Ureter (tissue), 1 donor: ENCODE results near the gene PECR. TPM values are rescaled to one million over a fixed set of nuclear protein-coding genes. Genes with fewer than 3 reads are reported as not detected.
A peak's percentile ranks its signal among the peaks of the same experiment; 100 is the strongest.

ENCODE experiments used
- DNase-seq: peaks from one replicate; pipeline ENCODE4 v3.0.0-alpha.2; 2020; ENCODE audit warnings: low spot score
- total RNA-seq: library from RNA; stranded (reverse); gene quantifications from one replicate; pipeline ENCODE4 v1.2.4, GENCODE V29; 2023
- donor health status: DM: yes; HTN: yes; CAD: no.

The PECR gene
- total RNA-seq, 1 donor from 2014 or later, result 6.3 TPM

GRCh38 chr2:216071111-216071851 lies 10.3 kb downstream of the PECR start:
- DNase-seq, result no peak

- no peak for DNase-seq
These were observed 11.4 kb downstream of the PECR start for GRCh38 chr2:216070195-216070594.

- no peak for DNase-seq
These were observed 12.6 kb downstream of the PECR start for GRCh38 chr2:216069028-216069427.

- DNase-seq, result no peak
These were observed 15.4 kb downstream of the PECR start for GRCh38 chr2:216066230-216066629.

- DNase-seq, result no peak
These were observed 16.9 kb downstream of the PECR start for GRCh38 chr2:216064665-216065064.

GRCh38 chr2:216064014-216064630 lies 17.5 kb downstream of the PECR start:
- no peak for DNase-seq

GRCh38 chr2:216059233-216059834 lies 22.3 kb downstream of the PECR start:
- DNase-seq, result no peak

- DNase-seq, result peak; percentile 64
These were observed 23.9 kb downstream of the PECR start for GRCh38 chr2:216057688-216058193.

- no peak for DNase-seq
These were observed 24.9 kb downstream of the PECR start for GRCh38 chr2:216056739-216057138.

- DNase-seq, result no peak
These were observed 25.9 kb downstream of the PECR start for GRCh38 chr2:216055680-216056079.

- DNase-seq, result no peak
These were observed 29.2 kb downstream of the PECR start for GRCh38 chr2:216052420-216052819.

GRCh38 chr2:216051350-216051749 lies 30.3 kb downstream of the PECR start:
- DNase-seq, result no peak

- DNase-seq, result no peak
These were observed 32.2 kb downstream of the PECR start for GRCh38 chr2:216049452-216049851.

GRCh38 chr2:216047397-216047796 lies 34.2 kb downstream of the PECR start:
- no peak for DNase-seq

GRCh38 chr2:216044883-216045486 lies 36.6 kb downstream of the PECR start:
- DNase-seq, result no peak

GRCh38 chr2:216043949-216044348 lies 37.7 kb downstream of the PECR start:
- no peak for DNase-seq

GRCh38 chr2:216041438-216041837 lies 40.2 kb downstream of the PECR start:
- DNase-seq, result no peak

- no peak for DNase-seq
These were observed 41.7 kb downstream of the PECR start for GRCh38 chr2:216039918-216040317.

- peak; percentile 79 for DNase-seq
These were observed 47.5 kb downstream of the PECR start for GRCh38 chr2:216034065-216034464.

GRCh38 chr2:216033403-216033802 lies 48.2 kb downstream of the PECR start:
- no peak for DNase-seq

GRCh38 chr2:216031960-216032689 lies 49.5 kb downstream of the PECR start:
- no peak for DNase-seq

GRCh38 chr2:216030216-216030615 lies 51.4 kb downstream of the PECR start:
- DNase-seq, result no peak
